ENCODE results near the gene TIMELESS.

The TIMELESS gene

DNA sequence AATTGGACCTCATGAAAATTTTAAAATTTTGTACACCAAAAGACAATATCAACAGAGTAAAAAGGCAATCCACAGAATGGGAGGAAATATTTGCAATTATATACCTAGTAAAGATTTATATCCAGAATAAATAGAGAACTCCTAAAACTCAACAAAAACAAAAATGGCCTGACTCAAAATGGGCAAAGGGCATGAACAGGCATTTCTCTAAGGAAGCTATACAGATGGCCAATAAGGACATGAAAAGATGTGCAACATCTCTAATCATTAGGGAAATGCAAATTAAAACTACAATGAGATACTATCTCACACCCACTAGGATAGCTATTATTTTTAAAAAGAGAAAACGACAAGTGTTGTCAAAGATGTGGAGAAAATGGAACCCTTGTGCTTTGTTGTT lies 75.7 kb downstream of the TIMELESS start:
- Histone ChIP-seq H3K36me3 (ENCODE audit: control insufficient read depth, insufficient read depth, low read length) (no peaks in the 10 kb centered on the region), H3K4me3 (ENCODE audit: low read depth, low read length) (no peak overlapping the region), H2AFZ (no peak overlapping the region), H3K4me2 (ENCODE audit: low read length) (no peak overlapping the region), H3K27me3 (ENCODE audit: control insufficient read depth, insufficient read depth, low read length) (no peaks in the 10 kb centered on the region), H3K9me3 (ENCODE audit: control insufficient read depth, low read length) (no peaks in the 10 kb centered on the region), H3K27ac (no peak overlapping the region), H3K9ac (no peak overlapping the region), H3K4me1 (no peaks in the 10 kb centered on the region), H3K79me2 (no peaks in the 10 kb centered on the region)
- TF ChIP-seq, protein P1, sequence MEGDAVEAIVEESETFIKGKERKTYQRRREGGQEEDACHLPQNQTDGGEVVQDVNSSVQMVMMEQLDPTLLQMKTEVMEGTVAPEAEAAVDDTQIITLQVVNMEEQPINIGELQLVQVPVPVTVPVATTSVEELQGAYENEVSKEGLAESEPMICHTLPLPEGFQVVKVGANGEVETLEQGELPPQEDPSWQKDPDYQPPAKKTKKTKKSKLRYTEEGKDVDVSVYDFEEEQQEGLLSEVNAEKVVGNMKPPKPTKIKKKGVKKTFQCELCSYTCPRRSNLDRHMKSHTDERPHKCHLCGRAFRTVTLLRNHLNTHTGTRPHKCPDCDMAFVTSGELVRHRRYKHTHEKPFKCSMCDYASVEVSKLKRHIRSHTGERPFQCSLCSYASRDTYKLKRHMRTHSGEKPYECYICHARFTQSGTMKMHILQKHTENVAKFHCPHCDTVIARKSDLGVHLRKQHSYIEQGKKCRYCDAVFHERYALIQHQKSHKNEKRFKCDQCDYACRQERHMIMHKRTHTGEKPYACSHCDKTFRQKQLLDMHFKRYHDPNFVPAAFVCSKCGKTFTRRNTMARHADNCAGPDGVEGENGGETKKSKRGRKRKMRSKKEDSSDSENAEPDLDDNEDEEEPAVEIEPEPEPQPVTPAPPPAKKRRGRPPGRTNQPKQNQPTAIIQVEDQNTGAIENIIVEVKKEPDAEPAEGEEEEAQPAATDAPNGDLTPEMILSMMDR (IDR thresholded peaks at IDR 0.05): no peak

DNA sequence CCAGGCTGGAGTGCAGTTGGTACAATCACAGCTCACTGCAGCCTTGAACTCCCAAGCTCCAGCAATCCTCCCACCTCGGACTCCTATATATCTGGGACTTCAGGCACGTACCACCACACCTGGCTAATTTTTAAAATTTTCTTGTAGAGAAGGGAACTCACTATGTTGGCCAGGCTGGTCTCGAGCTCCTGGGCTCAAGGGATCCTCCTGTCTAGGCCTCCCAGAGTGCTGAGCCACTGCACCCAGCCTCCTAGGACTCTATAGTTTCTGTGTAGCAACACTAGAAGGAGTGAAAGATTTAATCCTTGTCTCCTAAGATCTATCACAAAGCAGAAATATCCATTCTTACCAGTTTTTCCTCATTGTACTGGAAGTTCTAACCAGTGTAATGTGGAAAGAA lies 82.3 kb downstream of the TIMELESS start:
- H3K4me2 ChIP-seq (ENCODE audit: low read length): no peak overlapping the region
- no peaks in the 10 kb centered on the region for H3K36me3 ChIP-seq (ENCODE audit: control insufficient read depth, insufficient read depth, low read length)
- H3K9me3 ChIP-seq (ENCODE audit: control insufficient read depth, low read length): no peaks in the 10 kb centered on the region
- H3K4me1 ChIP-seq: no peaks in the 10 kb centered on the region
- H3K27me3 ChIP-seq (ENCODE audit: control insufficient read depth, insufficient read depth, low read length): no peaks in the 10 kb centered on the region
- H3K27ac ChIP-seq: no peak overlapping the region
- no peak overlapping the region for H3K4me3 ChIP-seq (ENCODE audit: low read depth, low read length)
- H2AFZ ChIP-seq: no peak overlapping the region
- no peaks in the 10 kb centered on the region for H3K79me2 ChIP-seq
- TF ChIP-seq, protein P1 (IDR thresholded peaks at IDR 0.05): no peak
- no peak overlapping the region for H3K9ac ChIP-seq

All from parathyroid adenoma (tissue), 2 donors.